ENCODE data around the gene MTHFD2L.
"Not testable (repeated sequence)": the region's sequence is repeated elsewhere in the genome, so short reads cannot be mapped to it uniquely, and the experiment has no call there.

MTHFD2L gene

GRCh38 chr4:74190919-74191397 lies 33.0 kb downstream of the MTHFD2L start:
- no peak for DNase-seq

DNA sequence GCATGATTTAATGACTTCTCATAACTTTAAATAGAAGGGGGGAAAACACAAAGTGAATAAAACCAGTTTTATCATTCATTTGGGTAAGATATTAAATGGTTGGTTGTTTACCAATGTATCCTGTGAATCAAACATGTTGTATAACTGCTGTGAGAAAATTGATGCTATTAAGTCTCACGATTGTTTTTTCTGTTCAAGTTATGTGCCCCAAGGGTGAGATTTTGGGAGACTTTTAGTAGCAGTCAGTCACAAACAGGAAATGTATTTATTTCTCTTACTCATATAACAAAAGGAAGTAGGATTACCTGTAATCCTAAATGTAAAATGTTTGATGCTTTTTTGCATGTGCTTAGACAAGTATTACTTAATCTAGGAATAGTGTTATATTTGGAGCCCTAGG lies 39.2 kb downstream of the MTHFD2L start:
- no peak for DNase-seq

- no peak for DNase-seq
These were observed 44.2 kb downstream of the MTHFD2L start for GRCh38 chr4:74202062-74202586.

- no peak for DNase-seq
These were observed 45.5 kb downstream of the MTHFD2L start for GRCh38 chr4:74203467-74203866.

- DNase-seq = no peak
These were observed 47.1 kb downstream of the MTHFD2L start for GRCh38 chr4:74205046-74205445.

GRCh38 chr4:74205559-74205958 lies 47.6 kb downstream of the MTHFD2L start:
- no peak for DNase-seq

- DNase-seq = no peak
These were observed 48.3 kb downstream of the MTHFD2L start for GRCh38 chr4:74206088-74206825.

GRCh38 chr4:74214457-74215159 lies 56.7 kb downstream of the MTHFD2L start:
- DNase-seq = not testable (repeated sequence)

- DNase-seq = not testable (repeated sequence)
These were observed 57.3 kb downstream of the MTHFD2L start for GRCh38 chr4:74215236-74215635.

DNA sequence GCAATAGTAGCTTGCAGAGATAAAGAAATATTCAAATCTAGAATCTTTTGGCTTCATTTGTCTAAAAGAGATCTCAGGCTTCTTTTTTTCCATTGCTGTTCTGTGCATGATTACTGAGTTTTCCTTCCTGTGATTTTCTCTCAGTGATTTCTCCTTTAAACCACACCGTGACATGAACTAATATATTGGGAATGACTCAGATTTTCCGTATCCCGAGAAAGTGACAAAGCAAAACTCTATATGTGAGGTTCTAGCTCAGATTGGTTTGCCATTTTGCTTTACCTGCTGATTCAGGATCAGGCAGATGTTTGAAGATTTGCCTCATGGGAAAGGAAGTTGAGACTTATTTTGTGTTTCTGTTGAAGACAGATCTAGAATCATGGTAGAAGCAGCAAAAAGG lies 59.4 kb downstream of the MTHFD2L start:
- no peak for DNase-seq

GRCh38 chr4:74218201-74218600 lies 60.3 kb downstream of the MTHFD2L start:
- no peak for DNase-seq

DNA sequence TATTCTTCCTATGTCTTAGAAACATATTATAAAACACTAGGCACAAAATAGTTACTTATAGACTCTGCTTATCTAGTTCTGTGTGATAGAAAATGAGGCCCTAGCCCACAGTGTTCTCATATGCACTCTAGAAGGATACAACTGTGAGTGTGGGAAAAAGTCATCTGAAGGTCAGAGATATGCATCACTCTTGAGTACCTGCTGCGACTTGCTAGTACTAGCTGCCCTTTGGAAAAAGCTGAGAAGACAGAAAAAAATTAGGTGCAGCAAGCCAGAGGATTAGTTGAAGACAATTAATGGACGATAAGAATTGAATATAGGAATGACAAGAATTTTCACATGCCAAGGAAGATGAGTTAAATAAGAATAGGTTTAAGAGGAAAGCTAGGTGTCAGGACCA lies 61.3 kb downstream of the MTHFD2L start:
- DNase-seq = no peak

- DNase-seq = no peak
These were observed 65.2 kb downstream of the MTHFD2L start for GRCh38 chr4:74223098-74223497.

DNA sequence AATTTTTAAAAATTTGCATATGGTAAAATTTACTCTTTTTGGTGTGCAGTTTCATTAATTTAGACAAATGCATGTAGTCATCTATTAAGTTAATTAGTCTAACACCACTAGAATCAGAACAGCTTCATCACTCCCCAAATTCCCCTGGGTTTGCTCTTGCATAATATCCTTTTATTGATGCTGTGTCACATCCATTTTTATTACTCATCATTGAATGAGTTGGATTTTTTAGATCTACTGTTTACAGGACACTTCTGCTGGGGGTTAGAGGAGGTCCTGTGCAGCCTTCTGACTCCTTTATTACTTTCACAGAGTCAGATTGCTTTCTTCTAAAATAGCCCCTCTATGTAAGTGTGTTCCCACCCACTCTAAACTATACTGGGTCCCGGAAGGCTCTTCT lies 65.9 kb downstream of the MTHFD2L start:
- DNase-seq = no peak

DNA sequence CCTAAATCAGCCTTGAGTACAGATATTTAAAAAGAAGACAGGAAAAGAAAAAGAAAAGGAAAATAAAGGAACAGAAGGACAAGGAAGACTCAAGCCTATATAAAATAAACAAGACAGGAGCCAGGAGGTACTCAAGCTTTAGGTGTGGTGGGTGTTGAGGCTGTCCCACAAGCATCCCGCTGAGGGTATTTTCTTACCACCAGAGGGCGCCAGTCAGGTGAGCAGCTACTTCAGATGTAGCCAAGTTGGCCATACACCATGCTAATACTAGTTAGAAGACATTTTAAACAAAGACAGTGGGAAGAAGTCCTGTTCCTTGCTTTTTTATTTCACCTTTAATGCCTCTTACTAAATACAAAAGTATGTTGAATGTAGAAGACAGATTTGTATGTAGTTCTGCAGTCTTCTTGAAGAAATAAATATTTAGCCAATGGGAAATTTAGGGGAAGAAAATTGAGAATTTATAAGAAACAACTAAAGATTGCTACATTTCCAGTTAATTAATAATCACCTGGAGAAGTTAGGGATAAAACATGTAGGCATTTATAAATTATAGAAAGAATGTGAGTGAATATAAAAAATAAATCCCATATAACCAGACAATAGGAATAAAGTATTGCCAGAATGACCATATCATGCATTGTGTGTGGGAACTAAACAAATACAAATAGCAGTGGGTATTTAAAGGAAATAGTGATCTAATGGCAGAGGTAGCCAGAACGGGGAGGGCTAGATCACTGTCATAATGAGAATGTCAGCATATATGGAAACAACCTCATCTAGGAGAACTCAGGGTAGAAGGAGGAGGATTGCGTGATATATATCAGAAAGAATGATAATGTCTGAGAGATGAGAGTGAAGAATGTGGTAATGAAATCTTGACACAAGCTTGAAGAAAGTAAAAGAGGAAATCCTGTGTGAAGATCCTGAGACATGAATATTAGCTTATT lies 71.0 kb downstream of the MTHFD2L start:
- peak; percentile 55 for DNase-seq

DNA sequence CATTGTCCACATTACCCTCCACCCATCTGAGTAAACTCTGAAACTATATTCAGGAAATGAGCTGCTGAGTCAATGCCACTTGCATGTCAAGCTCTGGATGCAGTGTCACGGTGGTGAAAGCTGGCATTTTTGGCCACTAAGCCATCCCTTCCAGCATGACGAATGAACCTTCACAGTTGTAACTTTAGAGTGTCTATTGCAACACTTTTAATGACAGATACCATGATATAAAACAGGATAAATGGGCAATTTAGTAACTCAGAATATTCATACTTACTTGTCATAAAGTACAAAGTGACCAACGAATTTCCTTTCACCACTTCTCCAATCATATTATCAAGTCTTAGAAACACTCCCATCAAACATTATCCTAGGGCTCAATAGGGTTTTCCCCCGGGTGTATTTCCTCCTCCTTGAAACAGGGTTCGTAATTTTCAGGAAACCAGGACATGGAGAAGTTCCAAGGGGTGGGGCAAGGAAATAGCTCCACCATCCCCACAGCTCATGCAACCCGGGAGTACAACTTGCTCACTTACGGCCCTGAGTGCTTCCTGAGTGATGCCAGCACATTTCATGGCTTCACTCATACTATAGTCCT lies 73.1 kb downstream of the MTHFD2L start:
- DNase-seq = no peak

- DNase-seq = no peak
These were observed 77.2 kb downstream of the MTHFD2L start for GRCh38 chr4:74235135-74235534.

DNA sequence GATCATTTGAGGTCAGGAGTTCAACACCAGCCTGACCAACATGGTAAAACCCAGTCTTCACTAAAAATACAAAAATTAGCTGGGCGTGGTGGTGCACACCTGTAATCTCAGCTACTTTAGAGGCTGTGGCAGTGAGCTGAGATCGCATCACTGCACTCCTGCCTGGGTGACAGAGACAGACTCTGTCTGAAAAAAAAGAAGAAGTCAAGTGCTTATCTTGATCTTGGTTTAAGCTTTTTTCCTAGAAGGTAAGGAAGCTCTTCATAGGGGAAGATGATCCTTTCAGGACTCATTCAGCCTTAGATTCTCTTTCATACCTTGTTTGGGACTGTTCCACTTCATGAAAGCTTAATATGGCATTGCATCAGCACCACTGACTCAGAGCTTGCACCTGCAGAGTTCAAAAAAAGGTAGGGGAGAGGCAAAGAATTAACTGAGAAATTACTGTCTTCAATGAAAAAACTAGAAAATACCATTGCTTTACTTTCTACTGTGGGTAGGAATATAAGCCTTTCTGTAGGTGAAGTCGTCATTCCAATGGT lies 79.6 kb downstream of the MTHFD2L start:
- DNase-seq = no peak

- no peak for DNase-seq
These were observed 86.1 kb downstream of the MTHFD2L start for GRCh38 chr4:74244049-74244448.

- DNase-seq = no peak
These were observed 95.0 kb downstream of the MTHFD2L start for GRCh38 chr4:74252933-74253332.

- no peak for DNase-seq
These were observed 96.5 kb downstream of the MTHFD2L start for GRCh38 chr4:74254386-74254785.

GRCh38 chr4:74255096-74255495 lies 97.2 kb downstream of the MTHFD2L start:
- DNase-seq = no peak

Data from activated CD4-positive, alpha-beta T cell treated with anti-CD3 and anti-CD28 coated beads for 1 hour (primary cell).